Effector memory CD4-positive, alpha-beta T cell (primary cell): ENCODE measurements around the gene ZNF580.

Experiments
- DNase-seq, 3 donors: peaks; one replicate each; pipeline ENCODE4 v3.0.0-alpha.2; 2020
- H3K27ac ChIP-seq: 2 replicates; pipeline ENCODE4 v1.7.0; 2013; ENCODE audit warnings: mild to moderate bottlenecking, low read length, moderate library complexity; ENCODE audit not compliant: insufficient read depth, poor library complexity, severe bottlenecking
- H3K27me3 ChIP-seq: replicated peaks from 2 replicates; pipeline ENCODE4 v1.7.0; 2013; ENCODE audit warnings: mild to moderate bottlenecking, low read length; ENCODE audit not compliant: insufficient read depth, control insufficient read depth, poor library complexity, severe bottlenecking
- H3K36me3 ChIP-seq: 2 replicates; pipeline ENCODE4 v1.7.0; 2013; ENCODE audit warnings: mild to moderate bottlenecking, low read length, moderate library complexity; ENCODE audit not compliant: control insufficient read depth, insufficient read depth
- H3K4me1 ChIP-seq: 2 replicates; pipeline ENCODE4 v1.7.0; 2013; ENCODE audit warnings: low read length, mild to moderate bottlenecking; ENCODE audit not compliant: control insufficient read depth, insufficient read depth, poor library complexity, severe bottlenecking
- H3K4me3 ChIP-seq: 2 replicates; pipeline ENCODE4 v1.7.0; 2013; ENCODE audit warnings: low read length, low read depth, mild to moderate bottlenecking; ENCODE audit not compliant: insufficient read depth, poor library complexity, severe bottlenecking
- H3K9me3 ChIP-seq: 2 replicates; pipeline ENCODE4 v1.7.0; 2013; ENCODE audit warnings: mild to moderate bottlenecking, low read length, moderate library complexity; ENCODE audit not compliant: control insufficient read depth

Gene ZNF580

GRCh38 chr19:55692681-55693081 lies 51.9 kb downstream of the ZNF580 start:
- Histone ChIP-seq H3K36me3 (peaks cover 83% of the 10 kb centered on the region), H3K27ac (no peak overlapping the region), H3K4me3 (no peak overlapping the region), H3K9me3 (no peaks in the 10 kb centered on the region), H3K4me1 (no peaks in the 10 kb centered on the region), H3K27me3 (no peaks in the 10 kb centered on the region)
- no peak for DNase-seq
